ENCODE results near the gene RIOX2.
A peak's percentile ranks its signal among the peaks of the same experiment; 100 is the strongest.

Gene RIOX2

DNA sequence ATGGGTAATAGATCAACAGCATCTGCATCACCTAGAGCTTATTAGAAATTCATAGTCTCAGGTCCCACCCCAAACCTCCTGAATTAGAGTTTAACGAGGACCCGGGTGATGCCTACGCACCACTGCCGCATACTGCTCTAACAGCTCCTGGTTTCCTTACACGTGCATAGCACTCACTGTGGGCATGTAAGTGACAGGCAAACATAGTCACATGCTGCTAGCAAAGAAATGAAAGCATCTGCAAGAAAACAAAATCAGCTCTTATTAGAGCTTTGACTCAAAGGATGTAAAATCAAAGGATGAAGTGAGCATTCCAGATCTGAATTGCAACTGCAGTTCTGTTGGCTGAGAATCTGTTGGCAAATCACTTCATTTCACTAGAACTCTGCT lies 19.1 kb upstream of the RIOX2 start:
- H2AFZ ChIP-seq (ENCODE audit: low read length) = peak overlapping the region; percentile 10; the same call in 1 of the 2 replicates
- H3K9me3 ChIP-seq (ENCODE audit: insufficient read depth, low read depth, low read length) = no peaks in the 10 kb centered on the region
- TF ChIP-seq EZH2phosphoT487 (IDR thresholded peaks at IDR 0.05; ENCODE audit: borderline replicate concordance) = no peak
- TF ChIP-seq CTCF (conservative IDR thresholded peaks at IDR 0.05; ENCODE audit: low read length) = no peak
- H3K4me2 ChIP-seq (ENCODE audit: low read depth, low read length, poor library complexity, severe bottlenecking) = no peak overlapping the region
- H3K4me1 ChIP-seq (ENCODE audit: insufficient read depth, low read length, poor library complexity, severe bottlenecking) = peaks cover 4% of the 10 kb centered on the region
- no peak overlapping the region for H3K4me3 ChIP-seq (ENCODE audit: low read length, poor library complexity, severe bottlenecking)
- no peaks in the 10 kb centered on the region for H3K36me3 ChIP-seq (ENCODE audit: insufficient read depth, low read length)
- no peak overlapping the region for H3K9ac ChIP-seq (ENCODE audit: low read depth, low read length, poor library complexity, severe bottlenecking)
- H3K79me2 ChIP-seq (ENCODE audit: insufficient read depth, low read length) = no peaks in the 10 kb centered on the region
- H4K20me1 ChIP-seq (ENCODE audit: insufficient read depth, low read length, poor library complexity, severe bottlenecking) = no peaks in the 10 kb centered on the region
- no peaks in the 10 kb centered on the region for H3K27me3 ChIP-seq (ENCODE audit: insufficient read depth, low read length, poor library complexity, severe bottlenecking)
- no peaks in the 10 kb centered on the region for H3K9me2 ChIP-seq (replicated peaks; ENCODE audit: low read depth, low read length)
- no peaks in the 10 kb centered on the region for H3F3A ChIP-seq (ENCODE audit: low read depth)

DNA sequence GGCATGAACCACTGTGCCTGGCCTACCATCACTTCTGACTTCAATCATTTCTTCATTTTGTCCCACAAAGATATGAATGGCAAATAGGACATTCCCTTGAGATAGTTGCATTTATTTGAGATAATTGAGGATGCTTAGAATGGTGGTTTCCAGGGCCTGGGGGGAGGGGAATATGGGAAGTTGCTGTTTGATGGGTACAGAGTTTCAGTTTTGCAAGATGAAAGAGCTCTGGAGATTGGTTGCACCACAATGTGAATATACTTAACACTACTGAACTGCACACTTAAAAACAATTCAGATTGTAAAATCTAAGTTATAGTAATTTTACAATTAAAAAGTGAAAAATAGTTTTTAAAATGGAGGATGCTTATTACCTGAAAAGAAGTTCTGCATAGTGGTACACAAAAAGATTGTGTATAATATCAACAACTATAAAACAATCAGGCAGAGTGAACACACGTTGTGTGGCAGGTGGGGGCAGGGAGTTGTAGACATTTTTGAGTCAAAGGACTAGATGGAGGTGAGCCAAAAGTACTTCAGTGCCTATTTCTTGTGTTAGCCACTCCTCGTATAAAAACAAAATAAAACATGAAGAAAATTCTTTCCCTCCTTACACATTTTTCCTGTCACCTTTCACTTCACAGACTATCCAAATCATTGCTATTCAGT lies 18.5 kb upstream of the RIOX2 start:
- H3K79me2 ChIP-seq (ENCODE audit: insufficient read depth, low read length) = no peaks in the 10 kb centered on the region
- no peaks in the 10 kb centered on the region for H3K9me2 ChIP-seq (replicated peaks; ENCODE audit: low read depth, low read length)
- TF ChIP-seq CTCF (conservative IDR thresholded peaks at IDR 0.05; ENCODE audit: low read length) (no peak), EZH2phosphoT487 (IDR thresholded peaks at IDR 0.05; ENCODE audit: borderline replicate concordance) (no peak)
- peak overlapping the region; percentile 10; the same call in 1 of the 2 replicates for H2AFZ ChIP-seq (ENCODE audit: low read length)
- no peaks in the 10 kb centered on the region for H3K36me3 ChIP-seq (ENCODE audit: insufficient read depth, low read length)
- H3K4me3 ChIP-seq (ENCODE audit: low read length, poor library complexity, severe bottlenecking) = no peak overlapping the region
- no peaks in the 10 kb centered on the region for H3K9me3 ChIP-seq (ENCODE audit: insufficient read depth, low read depth, low read length)
- H3K9ac ChIP-seq (ENCODE audit: low read depth, low read length, poor library complexity, severe bottlenecking) = no peak overlapping the region
- no peak overlapping the region for H3K4me2 ChIP-seq (ENCODE audit: low read depth, low read length, poor library complexity, severe bottlenecking)
- no peaks in the 10 kb centered on the region for H3K27me3 ChIP-seq (ENCODE audit: insufficient read depth, low read length, poor library complexity, severe bottlenecking)
- H3F3A ChIP-seq (ENCODE audit: low read depth) = no peaks in the 10 kb centered on the region
- no peaks in the 10 kb centered on the region for H4K20me1 ChIP-seq (ENCODE audit: insufficient read depth, low read length, poor library complexity, severe bottlenecking)
- peaks cover 4% of the 10 kb centered on the region for H3K4me1 ChIP-seq (ENCODE audit: insufficient read depth, low read length, poor library complexity, severe bottlenecking)

- no peak overlapping the region for H2AFZ ChIP-seq (ENCODE audit: low read length)
- TF ChIP-seq CTCF (conservative IDR thresholded peaks at IDR 0.05; ENCODE audit: low read length) (no peak), EZH2phosphoT487 (IDR thresholded peaks at IDR 0.05; ENCODE audit: borderline replicate concordance) (no peak)
- H3K9me3 ChIP-seq (ENCODE audit: insufficient read depth, low read depth, low read length) = no peaks in the 10 kb centered on the region
- H3K4me2 ChIP-seq (ENCODE audit: low read depth, low read length, poor library complexity, severe bottlenecking) = no peak overlapping the region
- H3F3A ChIP-seq (ENCODE audit: low read depth) = no peaks in the 10 kb centered on the region
- H3K9me2 ChIP-seq (replicated peaks; ENCODE audit: low read depth, low read length) = no peaks in the 10 kb centered on the region
- peaks cover 4% of the 10 kb centered on the region for H3K4me1 ChIP-seq (ENCODE audit: insufficient read depth, low read length, poor library complexity, severe bottlenecking)
- no peak overlapping the region for H3K9ac ChIP-seq (ENCODE audit: low read depth, low read length, poor library complexity, severe bottlenecking)
- H3K4me3 ChIP-seq (ENCODE audit: low read length, poor library complexity, severe bottlenecking) = no peak overlapping the region
- no peaks in the 10 kb centered on the region for H3K27me3 ChIP-seq (ENCODE audit: insufficient read depth, low read length, poor library complexity, severe bottlenecking)
- no peaks in the 10 kb centered on the region for H3K36me3 ChIP-seq (ENCODE audit: insufficient read depth, low read length)
- H3K79me2 ChIP-seq (ENCODE audit: insufficient read depth, low read length) = no peaks in the 10 kb centered on the region
- no peaks in the 10 kb centered on the region for H4K20me1 ChIP-seq (ENCODE audit: insufficient read depth, low read length, poor library complexity, severe bottlenecking)
Measured at GRCh38 chr3:97988784-97989568, 16.7 kb upstream of the RIOX2 start.

Measured in Loucy (cell line).